GM08714 (cell line): Measurements from ENCODE around the gene RAB11A.

Source experiments
- H3K4me3 ChIP-seq: fragments of 200-500 bp; sonication (Bioruptor generic); 2 replicates; pipeline ENCODE4 v1.5.1; 2014; ENCODE audit warnings: mild to moderate bottlenecking, low read length, inconsistent platforms
- ZNF274 ChIP-seq: IDR thresholded peaks from 2 replicates; pipeline ENCODE4 v1.6.1; 2012; ENCODE audit warnings: mild to moderate bottlenecking, low read depth, low read length

The RAB11A gene

DNA sequence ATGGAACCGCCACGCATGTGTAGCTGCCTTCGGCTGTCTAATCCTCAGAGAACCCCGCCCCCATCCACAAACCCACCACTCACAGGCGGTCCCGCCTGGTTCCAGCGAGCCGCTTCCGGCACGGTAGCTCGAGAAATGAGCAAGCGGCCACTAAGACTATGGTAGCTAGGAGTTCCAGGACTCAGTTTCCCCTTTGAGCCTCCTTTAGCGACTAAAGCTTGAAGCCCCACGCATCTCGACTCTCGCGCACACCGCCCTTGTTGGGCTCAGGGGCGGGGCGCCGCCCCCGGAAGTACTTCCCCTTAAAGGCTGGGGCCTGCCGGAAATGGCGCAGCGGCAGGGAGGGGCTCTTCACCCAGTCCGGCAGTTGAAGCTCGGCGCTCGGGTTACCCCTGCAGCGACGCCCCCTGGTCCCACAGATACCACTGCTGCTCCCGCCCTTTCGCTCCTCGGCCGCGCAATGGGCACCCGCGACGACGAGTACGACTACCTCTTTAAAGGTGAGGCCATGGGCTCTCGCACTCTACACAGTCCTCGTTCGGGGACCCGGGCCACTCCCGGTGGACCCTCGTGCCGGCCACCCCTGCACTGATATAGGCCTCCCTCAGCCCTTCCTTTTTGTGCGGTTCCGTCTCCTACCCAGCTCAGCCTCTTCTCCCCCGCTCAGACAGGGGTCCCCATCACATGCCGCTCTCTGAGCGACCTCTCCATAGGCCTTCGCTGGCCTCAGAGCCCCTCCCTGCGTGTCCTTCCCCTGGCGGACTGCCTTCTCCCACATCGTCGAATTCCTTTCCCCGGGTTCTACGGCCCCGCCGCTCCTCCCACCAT lies at the start of gene RAB11A:
Gene RAB11A (plus strand): TSS at position 366 of the 828 bp plus-strand sequence. CDS start 95 bp downstream, at position 461.
- TF ChIP-seq ZNF274 = no peak
- peak within 1 kb of the TSS; percentile 82 for H3K4me3 ChIP-seq

DNA sequence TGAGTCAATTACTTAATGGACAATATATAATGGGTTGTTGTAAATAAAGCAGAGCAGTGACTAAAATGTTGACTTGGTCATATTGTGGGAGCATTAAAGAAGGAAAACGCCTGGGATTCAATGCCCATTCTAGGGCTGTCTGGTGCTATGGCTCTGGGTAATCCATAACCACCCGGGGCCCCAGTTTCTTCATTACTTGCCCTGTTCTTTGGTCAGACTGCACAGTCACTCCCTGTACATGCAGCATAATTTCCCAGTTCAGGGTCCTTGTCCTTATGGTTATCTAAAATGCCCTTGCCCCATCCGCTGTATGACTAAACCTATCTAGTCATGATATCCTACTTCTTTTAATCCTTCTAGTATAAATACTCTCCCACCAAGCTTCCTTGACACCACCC lies 49.7 kb upstream of the RAB11A start:
- no peak for TF ChIP-seq ZNF274
- H3K4me3 ChIP-seq = no peak overlapping the region

DNA sequence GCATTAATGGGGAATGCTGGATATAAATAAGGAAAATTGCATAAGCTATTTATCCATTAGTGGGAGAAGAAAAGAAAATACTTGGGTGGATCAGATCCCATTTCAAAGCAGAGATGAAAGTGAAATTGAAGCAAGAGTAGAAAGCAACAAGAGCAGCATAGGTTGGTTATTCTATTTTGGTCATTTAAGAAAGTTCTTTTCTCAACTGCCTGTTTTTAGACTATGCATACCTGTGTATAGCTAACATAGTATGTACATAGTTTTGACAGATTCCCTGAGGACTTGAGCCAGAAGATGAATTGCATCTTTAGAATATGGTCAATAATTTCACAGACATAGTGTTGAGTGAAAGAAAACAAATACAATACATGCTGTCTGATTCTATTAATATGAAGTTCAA lies 48.2 kb upstream of the RAB11A start:
- H3K4me3 ChIP-seq = no peak overlapping the region
- TF ChIP-seq ZNF274 = no peak

DNA sequence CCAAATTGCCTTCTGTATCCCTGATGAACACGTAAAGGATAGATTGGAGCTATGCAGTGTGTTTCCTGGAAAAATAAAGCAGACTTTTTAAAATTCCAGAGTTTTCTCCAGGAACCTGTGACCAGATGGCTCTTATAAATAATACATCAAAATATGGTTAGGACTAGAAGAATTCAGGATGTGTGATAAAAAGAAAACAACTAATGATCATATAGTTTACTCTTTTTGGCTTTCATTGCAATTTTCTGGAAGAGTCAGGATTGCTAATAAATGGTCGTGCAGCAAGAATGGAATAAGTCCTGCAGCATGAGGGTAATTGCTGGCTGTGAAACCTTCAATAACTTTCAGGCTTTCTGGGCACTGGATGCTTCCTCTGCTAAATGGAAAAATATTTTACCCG lies 47.0 kb upstream of the RAB11A start:
- TF ChIP-seq ZNF274 = no peak
- H3K4me3 ChIP-seq = no peak overlapping the region

DNA sequence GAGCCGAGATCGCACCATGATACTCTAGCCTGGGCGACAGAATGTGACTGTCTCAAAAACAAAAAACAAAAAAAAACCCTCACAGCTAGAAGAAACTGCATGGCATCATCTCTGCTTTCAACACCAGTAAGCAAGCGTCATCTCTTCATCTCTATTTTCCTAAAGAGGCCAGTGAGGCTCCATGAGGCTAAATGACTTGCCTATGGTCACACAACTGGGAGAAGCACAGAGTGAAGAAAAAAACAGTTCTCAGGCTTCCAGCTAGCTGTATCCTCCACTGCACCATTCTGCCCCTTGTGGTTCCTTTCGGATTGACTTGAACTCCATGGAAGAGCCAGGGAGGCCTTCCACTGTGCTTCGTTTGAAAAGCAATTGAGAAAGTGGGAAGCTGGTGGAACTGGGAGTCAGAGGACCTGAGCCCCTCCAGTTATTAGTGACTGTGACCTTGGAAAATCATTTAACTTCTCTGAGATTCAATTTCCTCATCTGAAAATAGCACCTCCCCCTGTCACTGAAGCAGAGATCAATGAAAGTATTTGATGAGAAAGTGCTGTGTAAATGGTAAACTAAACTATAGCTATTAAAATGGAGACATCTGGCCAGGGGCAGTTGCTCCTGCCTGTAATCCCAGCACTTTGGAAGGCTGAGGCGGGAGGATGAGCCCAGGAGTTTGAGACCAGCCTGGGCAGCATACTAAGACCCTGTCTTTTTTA lies 45.1 kb upstream of the RAB11A start:
- TF ChIP-seq ZNF274 = no peak
- H3K4me3 ChIP-seq = no peak overlapping the region

DNA sequence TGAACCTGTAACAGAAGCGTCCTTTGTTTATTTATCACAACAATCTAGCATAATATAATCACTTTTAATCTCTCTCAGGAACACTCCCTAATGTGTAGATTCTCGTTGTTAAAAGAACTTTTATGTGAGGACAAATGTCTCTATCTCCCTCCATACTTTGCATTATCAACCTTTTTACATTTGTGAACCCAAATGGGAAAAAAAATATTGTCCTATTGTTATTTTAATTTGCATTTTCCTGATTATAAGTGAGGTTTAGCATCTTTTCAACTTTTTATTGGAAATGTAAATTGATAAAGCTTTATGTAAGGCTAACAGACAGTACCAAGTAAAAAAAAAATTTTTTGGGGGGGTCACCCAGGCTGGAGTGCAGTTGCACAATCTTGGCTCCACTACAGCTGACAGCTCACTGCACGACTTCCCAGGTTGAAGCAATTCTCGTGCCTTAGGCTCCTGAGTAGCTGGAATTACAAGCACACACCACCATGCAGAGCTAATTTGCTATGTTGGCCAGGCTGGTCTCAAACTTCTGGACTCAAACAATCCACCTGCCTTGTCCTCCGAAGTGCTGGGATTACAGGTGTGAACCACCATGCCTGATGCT lies 44.2 kb upstream of the RAB11A start:
- H3K4me3 ChIP-seq = no peak overlapping the region
- no peak for TF ChIP-seq ZNF274

DNA sequence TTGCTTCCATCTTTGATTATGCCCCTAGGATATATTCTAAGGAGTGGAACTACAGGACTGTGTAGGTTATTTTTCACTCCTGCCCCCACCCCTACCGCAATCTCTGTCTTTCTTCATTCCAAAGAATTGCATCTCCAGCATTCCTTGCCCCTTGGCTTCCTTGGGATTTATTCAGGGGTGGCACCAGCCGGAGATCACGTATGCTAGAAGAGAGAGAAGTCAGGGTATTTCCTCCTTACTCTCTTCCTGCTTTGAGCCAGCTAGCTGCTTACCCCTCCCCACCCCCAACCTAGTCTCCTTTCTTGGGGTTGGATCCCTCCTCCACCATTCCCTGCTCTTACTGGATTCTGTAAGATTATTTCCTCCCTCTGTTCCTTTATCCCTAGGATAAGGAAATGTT lies 42.2 kb upstream of the RAB11A start:
- TF ChIP-seq ZNF274 = no peak
- no peak overlapping the region for H3K4me3 ChIP-seq

DNA sequence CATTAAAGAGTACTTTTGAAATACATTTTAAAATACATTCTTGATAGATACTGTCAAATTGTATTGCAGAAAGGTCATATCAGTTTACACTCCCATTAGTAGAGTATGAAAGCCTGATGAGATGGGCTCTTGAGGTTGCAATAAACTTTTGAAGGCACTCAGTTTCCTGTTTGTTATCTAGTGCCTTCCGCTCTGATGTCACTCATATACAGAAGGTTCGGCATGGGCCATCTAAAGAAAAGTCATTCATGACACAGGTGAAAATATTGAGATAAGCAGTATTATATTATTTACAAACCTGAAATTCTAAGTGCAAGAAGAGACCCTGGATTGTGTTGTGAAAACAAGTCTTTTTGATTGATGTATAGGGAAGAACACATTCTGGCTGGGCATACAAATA lies 40.7 kb upstream of the RAB11A start:
- no peak overlapping the region for H3K4me3 ChIP-seq
- TF ChIP-seq ZNF274 = no peak

DNA sequence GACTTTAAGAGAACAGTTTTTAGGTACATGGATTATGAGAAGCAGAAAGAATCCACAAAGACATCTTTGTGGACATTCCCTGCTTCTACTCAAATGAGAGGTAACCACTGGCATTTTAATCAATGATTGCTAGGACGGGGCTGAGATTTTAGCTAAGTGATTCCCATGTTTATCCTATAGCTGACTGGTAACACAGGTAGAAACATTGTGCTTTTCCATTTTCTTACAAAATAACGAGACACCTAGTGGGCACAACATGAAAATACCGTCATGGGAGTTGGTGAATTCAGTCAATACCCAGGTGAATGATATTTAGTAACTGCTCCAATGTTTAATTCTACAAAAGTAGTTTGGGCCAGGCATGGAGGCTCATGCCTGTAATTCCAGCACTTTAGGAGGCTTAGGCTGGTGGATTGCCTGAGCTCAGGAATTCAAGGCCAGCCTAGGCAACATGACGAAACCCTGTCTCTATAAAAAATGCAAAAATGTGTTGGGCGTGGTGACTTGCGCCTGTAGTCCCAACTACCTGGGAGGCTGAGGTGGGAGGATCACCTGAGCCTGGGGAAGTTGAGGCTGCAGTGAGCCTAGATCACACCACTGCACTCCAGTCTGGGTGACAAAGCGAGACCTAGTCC lies 40.0 kb upstream of the RAB11A start:
- TF ChIP-seq ZNF274 = no peak
- H3K4me3 ChIP-seq = no peak overlapping the region

DNA sequence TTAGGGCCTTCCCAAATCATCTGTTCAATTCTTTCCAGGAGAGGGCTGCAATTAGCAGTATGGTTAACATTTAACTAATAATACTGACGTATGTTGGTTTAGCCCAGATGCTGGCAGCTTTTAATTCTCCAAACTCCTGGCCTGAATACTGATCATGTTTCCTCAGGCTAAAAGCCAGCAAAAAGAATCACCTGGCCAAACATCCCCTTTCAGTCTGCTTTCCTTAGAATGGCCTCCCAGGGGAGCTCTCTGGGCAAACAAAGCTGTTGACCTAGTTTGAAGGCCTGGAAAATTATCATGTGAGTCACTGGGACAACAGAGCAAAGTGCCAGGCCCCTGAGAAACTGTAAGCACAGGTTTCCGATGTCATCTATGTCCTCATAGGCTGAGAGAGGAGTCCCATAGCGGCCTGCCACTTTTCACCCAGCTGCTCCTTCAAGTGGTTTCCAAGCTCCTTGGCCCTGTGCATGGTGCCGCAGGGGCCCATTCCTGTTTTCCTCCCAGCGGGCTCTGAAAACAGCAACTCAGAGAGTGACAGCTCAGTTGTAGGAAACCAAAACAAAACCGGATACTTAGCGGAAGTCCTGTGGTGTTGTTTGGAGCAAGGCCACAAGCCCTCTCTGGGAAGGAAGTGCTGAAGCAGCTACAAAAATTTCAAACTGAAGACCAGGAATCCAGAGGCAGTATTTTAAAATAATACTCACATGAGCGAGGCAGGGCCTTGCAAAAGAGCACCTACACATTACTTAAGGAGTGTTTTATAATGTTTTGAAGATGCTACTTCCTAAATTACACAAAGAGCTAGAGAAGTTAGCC lies 36.5 kb upstream of the RAB11A start:
- TF ChIP-seq ZNF274 = no peak
- H3K4me3 ChIP-seq = peak overlapping the region; percentile 19; the same call in 1 of the 2 replicates

DNA sequence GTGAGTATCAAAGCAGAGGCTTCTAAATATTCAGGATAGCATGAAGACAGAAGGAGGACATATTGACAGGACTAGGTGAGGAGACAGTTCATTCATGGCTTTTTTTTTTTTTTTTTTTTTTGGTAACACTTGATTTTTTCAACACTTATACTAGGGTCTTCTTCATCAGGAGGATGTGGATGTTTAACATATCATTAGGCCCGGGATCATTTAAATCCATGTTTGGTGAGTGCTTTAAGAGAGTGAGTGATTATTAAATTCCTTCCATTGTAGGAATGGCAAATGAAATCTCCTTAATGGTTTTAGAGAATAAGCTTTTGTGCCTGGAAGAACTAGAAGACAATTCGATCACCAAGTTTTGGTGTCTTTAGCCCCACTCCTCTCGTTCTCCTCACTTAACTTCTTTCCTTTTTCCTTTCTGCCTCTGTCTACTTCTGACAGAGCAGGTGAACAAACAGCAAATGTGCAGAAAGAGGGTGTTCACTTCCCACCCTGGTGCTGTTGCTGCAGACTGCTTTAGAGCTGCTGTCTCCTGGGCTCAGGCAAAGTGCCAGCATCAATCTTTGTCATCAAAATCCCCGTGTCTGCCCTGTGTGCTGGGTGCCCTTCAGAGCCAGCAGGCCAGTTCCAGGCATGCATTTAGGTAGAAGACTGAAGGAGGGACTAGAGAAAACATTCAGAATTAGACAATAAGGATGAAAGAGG lies 35.6 kb upstream of the RAB11A start:
- no peak for TF ChIP-seq ZNF274
- no peak overlapping the region for H3K4me3 ChIP-seq

DNA sequence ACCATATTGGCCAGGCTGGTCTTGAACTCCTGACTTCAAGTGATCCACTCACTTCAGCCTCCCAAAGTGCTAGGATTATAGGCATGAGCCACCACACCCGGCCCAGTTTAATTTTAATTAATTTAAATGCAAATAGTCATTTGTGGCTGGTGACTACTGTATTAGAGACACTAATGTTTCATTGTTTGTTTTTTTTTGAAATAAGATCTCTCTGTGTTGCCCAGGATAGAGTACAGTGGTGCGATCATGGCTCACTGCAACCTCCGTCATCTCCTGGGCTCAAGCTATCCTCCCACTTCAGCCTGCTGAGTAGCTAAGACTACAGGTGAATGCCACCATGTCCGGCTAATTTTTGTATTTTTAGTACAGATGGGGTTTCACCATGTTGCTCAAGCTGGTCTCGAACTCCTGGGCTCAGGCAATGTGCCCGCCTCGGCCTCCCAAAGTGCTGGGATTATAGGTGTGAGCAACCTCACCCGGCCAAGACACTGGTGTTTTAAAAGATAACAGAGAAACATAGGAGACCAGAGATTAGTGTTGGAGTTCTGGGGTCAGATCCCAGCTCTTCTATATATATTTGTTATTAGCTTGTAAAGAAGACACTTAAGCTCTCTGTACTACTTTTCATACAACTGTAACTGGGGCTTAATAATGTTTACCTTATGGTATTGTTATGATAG lies 34.5 kb upstream of the RAB11A start:
- no peak overlapping the region for H3K4me3 ChIP-seq
- no peak for TF ChIP-seq ZNF274
